Stimulated activated CD4-positive, alpha-beta T cell treated with anti-CD3 and anti-CD28 coated beads, Interleukin-1b, Interleukin-23, amount 100 ng/mL, for 4 hours (primary cell): ENCODE data around the gene SERINC4.

Experiments used
- DNase-seq, 2 donors: peaks; one replicate each; pipeline ENCODE4 v3.0.0-alpha.2; 2020; ENCODE audit warnings: low read depth in 2 of 2

SERINC4 gene

GRCh38 chr15:43796566-43796965, 3.5 kb downstream of the SERINC4 start:
- DNase-seq, result no peak

GRCh38 chr15:43795997-43796396, 4.0 kb downstream of the SERINC4 start:
- no peak for DNase-seq

- DNase-seq, result no peak
These were observed 4.8 kb downstream of the SERINC4 start for GRCh38 chr15:43795197-43795596.

GRCh38 chr15:43794269-43795037, 5.6 kb downstream of the SERINC4 start:
- DNase-seq, result no peak

GRCh38 chr15:43793647-43794046, 6.4 kb downstream of the SERINC4 start:
- no peak for DNase-seq

- peak in 1 of 2 donors; percentile 27 for DNase-seq
These were observed 7.1 kb downstream of the SERINC4 start for GRCh38 chr15:43792761-43793476.

GRCh38 chr15:43791993-43792760, 7.8 kb downstream of the SERINC4 start, which contains the start of gene SERF2:
Gene SERF2 (plus strand): TSS chr15:43792320. CDS start chr15:43792377, 57 bp downstream.
- DNase-seq, result peak; percentile 99

- DNase-seq, result no peak
These were observed 10.6 kb downstream of the SERINC4 start for GRCh38 chr15:43789409-43789808.

GRCh38 chr15:43779016-43779415, 21.0 kb downstream of the SERINC4 start:
- DNase-seq, result no peak

GRCh38 chr15:43777267-43777914, 22.6 kb downstream of the SERINC4 start:
- DNase-seq, result peak; percentile 70 to 72

GRCh38 chr15:43776718-43777266, 23.2 kb downstream of the SERINC4 start, which contains the start of gene ELL3:
Gene ELL3 (minus strand): TSS chr15:43776966. CDS start chr15:43776901, 65 bp downstream.
- DNase-seq, result peak; percentile 67 to 77

- no peak for DNase-seq
These were observed 23.8 kb downstream of the SERINC4 start for GRCh38 chr15:43776101-43776717.

GRCh38 chr15:43775411-43775965, 24.5 kb downstream of the SERINC4 start:
- DNase-seq, result no peak

GRCh38 chr15:43774062-43774461, 26.0 kb downstream of the SERINC4 start:
- DNase-seq, result no peak

- DNase-seq, result no peak
These were observed 27.4 kb downstream of the SERINC4 start for GRCh38 chr15:43772624-43773023.

GRCh38 chr15:43771816-43772215, 28.2 kb downstream of the SERINC4 start:
- no peak for DNase-seq

- DNase-seq, result peak; percentile 51 to 57
These were observed 30.3 kb downstream of the SERINC4 start for GRCh38 chr15:43769584-43770228.

- DNase-seq, result no peak
These were observed 36.1 kb downstream of the SERINC4 start for GRCh38 chr15:43763819-43764446.

GRCh38 chr15:43762824-43763223, 37.2 kb downstream of the SERINC4 start:
- no peak for DNase-seq

- no peak for DNase-seq
These were observed 48.1 kb downstream of the SERINC4 start for GRCh38 chr15:43751885-43752284.
